Thoracic aorta endothelial cell (primary cell): Measurements from ENCODE around the gene TRIM10. TPM values are rescaled to one million over a fixed set of nuclear protein-coding genes. Genes with fewer than 3 reads are reported as not detected.

Experiments
- small RNA-seq: library from RNA; depleted of rRNA; stranded (forward); fragments of <200 nt; gene quantifications from one replicate; pipeline ENCODE3, GENCODE V24; 2012
- total RNA-seq: library from RNA; depleted of rRNA; stranded (reverse); fragments of >200 nt; gene quantifications from 2 replicates; pipeline ENCODE4 v1.2.3, GENCODE V29; 2012

TRIM10 gene
- not detected in 2 replicates for total RNA-seq

DNA sequence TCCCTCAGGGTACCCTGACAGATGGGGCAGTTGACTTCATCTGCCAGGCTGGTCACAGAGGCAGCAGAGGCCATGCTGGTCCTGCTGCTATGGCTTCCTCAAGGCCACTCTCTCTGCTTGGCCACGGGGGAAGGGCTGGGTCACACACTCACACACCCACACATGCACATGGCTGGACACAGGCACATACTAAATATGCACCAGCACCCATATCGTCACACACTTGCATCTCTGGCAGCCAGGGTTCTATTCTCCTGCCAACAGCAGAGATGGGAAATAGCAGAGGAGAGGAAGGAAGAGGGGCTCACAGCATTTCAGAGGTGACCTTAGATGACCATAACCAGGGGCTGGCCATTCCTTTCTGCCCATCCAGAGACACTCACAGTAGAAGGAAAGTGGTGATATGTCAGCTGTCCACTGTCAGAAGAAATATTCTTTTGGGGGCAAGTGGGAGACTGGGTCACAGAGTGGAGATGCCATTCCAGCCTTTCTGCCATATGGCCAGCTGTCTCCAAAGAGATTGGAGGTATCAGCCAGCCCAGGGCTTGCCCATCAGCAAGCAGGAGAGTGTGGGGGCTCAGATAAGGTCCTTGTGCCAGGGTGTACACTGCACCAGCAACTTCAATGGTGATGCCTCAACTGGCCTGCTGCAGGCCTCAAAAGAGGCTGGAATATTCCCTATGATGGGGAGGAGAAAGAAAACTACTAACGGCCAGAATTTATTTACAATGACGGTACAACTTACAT is at the start of gene TRIM10:
Gene TRIM10, minus strand, starts transcription at position 427 of the 747 bp plus-strand sequence. Its CDS starts 353 bp downstream, at position 74.

DNA sequence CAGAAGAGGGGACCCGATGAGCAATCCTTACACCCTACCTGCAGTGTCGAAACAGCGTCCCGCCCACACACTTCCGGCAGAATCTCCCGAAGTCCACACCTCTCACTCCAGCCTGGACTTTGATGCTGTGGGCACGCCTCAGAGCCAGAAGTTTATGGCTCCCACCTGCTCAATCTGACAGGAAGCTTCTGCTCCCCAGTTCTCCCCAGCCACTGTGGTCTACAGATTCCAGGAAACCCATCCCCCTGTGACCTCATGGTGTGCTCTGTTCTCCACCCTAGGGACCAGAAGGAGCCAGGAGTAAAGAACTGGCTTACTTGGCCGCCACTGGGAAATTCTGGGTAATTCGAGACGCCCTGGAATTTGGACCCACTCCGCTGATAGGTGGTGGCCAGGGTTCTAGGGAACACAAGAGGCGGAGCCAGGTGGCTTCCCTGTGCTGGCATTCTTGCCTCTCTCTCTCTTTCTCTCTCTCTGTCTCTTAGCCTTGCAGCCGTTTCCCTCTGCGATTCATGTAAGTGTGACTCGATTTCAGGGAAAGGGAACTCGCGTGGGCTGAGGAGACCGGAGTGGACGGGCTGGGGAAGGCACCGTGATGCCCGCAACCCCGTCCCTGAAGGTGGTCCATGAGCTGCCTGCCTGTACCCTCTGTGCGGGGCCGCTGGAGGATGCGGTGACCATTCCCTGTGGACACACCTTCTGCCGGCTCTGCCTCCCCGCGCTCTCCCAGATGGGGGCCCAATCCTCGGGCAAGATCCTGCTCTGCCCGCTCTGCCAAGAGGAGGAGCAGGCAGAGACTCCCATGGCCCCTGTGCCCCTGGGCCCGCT is 2.3 kb upstream of the TRIM10 start, which contains the start of gene TRIM15:
Gene TRIM15, plus strand, starts transcription at position 457 of the 828 bp plus-strand sequence. Its CDS starts 139 bp downstream, at position 596.

DNA sequence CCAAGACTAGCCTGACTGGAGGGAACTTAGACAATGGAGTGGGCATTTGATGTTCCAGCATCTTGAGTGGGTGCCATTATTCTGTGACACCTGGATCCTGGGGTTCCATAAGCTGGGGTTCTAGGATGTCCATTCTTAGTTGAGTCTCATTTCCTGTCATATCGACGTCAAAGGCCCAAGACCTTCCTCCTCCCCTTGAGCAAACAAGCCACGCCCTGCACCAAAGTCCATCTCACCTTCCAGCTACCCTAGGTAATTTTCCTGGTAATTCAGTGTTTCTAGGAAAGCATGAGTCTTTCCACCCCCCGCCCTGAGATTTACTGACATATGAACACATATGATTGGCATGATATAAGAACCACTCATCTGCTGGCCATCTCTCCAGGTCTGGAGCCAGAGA is 25.3 kb downstream of the TRIM10 start, which contains the start of gene TRIM40:
Gene TRIM40, plus strand, starts transcription at position 384 of the 400 bp plus-strand sequence. CDS start 897 bp downstream, outside the sequence.

DNA sequence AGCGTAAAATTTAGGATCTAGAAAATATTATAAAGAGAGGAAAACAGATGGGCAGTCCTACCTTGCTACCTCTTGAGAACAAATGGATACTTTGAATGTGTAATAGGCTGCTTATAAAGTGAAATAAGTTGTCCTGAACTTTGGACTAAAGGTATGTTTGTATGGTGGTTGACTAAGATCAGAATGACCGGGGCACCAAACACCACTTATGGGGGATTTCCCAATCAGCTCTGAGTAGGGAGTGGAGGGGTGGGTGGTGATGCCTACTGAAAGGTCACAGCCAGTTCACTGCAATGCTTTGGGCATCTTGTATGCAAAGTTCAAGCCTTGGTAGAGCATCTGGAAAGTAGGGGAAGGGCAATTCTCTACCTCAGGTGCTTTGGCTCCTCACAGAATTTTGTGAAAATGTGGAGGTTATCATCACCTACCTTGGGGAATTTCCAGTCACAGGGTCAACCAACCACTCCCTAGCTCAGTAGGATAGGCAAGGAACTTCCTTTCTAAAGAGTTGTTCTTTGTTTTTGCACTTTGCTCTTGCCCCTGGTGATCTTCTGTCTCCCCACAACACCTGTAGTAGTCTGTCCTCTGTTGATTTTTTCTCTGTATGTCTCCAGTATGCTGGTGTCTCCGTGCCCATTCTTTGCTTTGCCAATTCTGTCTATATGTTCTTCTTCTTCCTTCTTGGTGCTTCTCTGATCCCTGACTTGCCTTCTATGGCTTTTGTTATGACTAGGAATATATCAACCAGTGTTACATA is 47.8 kb downstream of the TRIM10 start, which contains the start of gene TRIM31:
Gene TRIM31, minus strand, starts transcription at position 88 of the 757 bp plus-strand sequence. CDS start 285 bp downstream, outside the sequence.

Small RNA genes within 50 kb of the gene (small RNA-seq; reads per million reads assigned to genes)
- not detected for gene RF00554

Other genes with a start within 250 kb of the TRIM10 start
- 166 and 246 TPM in 2 replicates for gene HLA-A, start 218.7 kb downstream of the TRIM10 start, total RNA-seq
- gene POLR1H, start 99.9 kb downstream of the TRIM10 start, total RNA-seq: 17.7 and 23.8 TPM in 2 replicates
- gene PPP1R11, start 94.0 kb downstream of the TRIM10 start, total RNA-seq: 31.0 and 32.8 TPM in 2 replicates
- gene RNF39, start 85.4 kb downstream of the TRIM10 start, total RNA-seq: not detected in 2 replicates
- not detected in 2 replicates for gene TRIM31, start 48.1 kb downstream of the TRIM10 start, total RNA-seq
- not detected in 2 replicates for gene TRIM40, start 25.1 kb downstream of the TRIM10 start, total RNA-seq
- gene TRIM15, start 2.3 kb upstream of the TRIM10 start, total RNA-seq: not detected in 2 replicates
- 30.2 and 33.9 TPM in 2 replicates for gene TRIM26, start 52.2 kb upstream of the TRIM10 start, total RNA-seq
- gene TRIM39, start 165.7 kb upstream of the TRIM10 start, total RNA-seq: 8.9 and 11.4 TPM in 2 replicates
- gene RPP21, start 183.9 kb upstream of the TRIM10 start, total RNA-seq: 24.9 and 25.4 TPM in 2 replicates